SK-N-SH (cell line): Measurements from ENCODE around the gene RAB1A. TPM values are rescaled to one million over a fixed set of nuclear protein-coding genes. Genes with fewer than 3 reads are reported as not detected.

Experiments
- CTCF ChIA-PET: fragments of 300-600, 350-600 bp; formaldehyde crosslinking; extraction: SDS; loops from one replicate; lab custom pipeline; 2021; lab: Yijun Ruan, JAX
- POLR2A ChIA-PET: fragments of 350-600 bp; sonication (Branson Sonifier 250); formaldehyde crosslinking; extraction: SDS; loops from one replicate; lab custom pipeline; 2020; ENCODE audit warnings: antibody characterized with exemption, inconsistent platforms; lab: Yijun Ruan, JAX
- DNase-seq: peaks from one replicate; pipeline ENCODE4 v3.0.0; 2012
- H2AFZ ChIP-seq: fragments of 200-600 bp; sonication (generic); 2 replicates; pipeline ENCODE4 v1.8.1; 2016; ENCODE audit warnings: antibody characterized with exemption, mild to moderate bottlenecking, low read depth
- H3F3A ChIP-seq: fragments of 200-600 bp; sonication (generic); replicated peaks from 2 replicates; pipeline ENCODE3; 2016; ENCODE audit warnings: antibody characterized with exemption, mild to moderate bottlenecking; ENCODE audit not compliant: insufficient read depth
- H3K27ac ChIP-seq, 2 experiments: fragments of 200-500 bp in 1 of 2; fragments of 200-600 bp in 1 of 2; sonication (Bioruptor generic) in 1 of 2; sonication (generic), shearing (Covaris generic) in 1 of 2; 2 replicates each; pipeline versions ENCODE4 v1.5.1 to v1.6.1; 2014 to 2016; ENCODE audit warnings: low read depth in 2 of 2, inconsistent platforms in 1 of 2, low read length in 1 of 2, mild to moderate bottlenecking in 1 of 2, mixed read lengths in 1 of 2
- H3K27me3 ChIP-seq: fragments of 200-600 bp; sonication (generic), shearing (Covaris generic); 2 replicates; pipeline ENCODE4 v1.6.1; 2016; ENCODE audit warnings: mixed run types; ENCODE audit not compliant: insufficient read depth
- H3K36me3 ChIP-seq, 2 experiments: fragments of 200-500 bp in 1 of 2; fragments of 200-600 bp in 1 of 2; sonication (Bioruptor generic) in 1 of 2; sonication (generic) in 1 of 2; replicated peaks in 1 of 2; 2 replicates each; pipeline versions ENCODE3 to v1.5.1; 2014 to 2016; ENCODE audit warnings: low read length in 1 of 2, mild to moderate bottlenecking in 1 of 2; ENCODE audit not compliant: insufficient read depth in 2 of 2, control insufficient read depth in 1 of 2
- H3K4me1 ChIP-seq, 2 experiments: fragments of 200-500 bp in 1 of 2; fragments of 200-600 bp in 1 of 2; sonication (Bioruptor generic) in 1 of 2; sonication (generic), shearing (Covaris generic) in 1 of 2; 2 replicates each; pipeline versions ENCODE4 v1.5.1 to v1.6.1; 2014 to 2016; ENCODE audit warnings: low read depth in 1 of 2, low read length in 1 of 2, mixed run types in 1 of 2; ENCODE audit not compliant: insufficient read depth in 2 of 2, control insufficient read depth in 1 of 2
- H3K4me2 ChIP-seq: fragments of 200-600 bp; sonication (generic), shearing (Covaris generic); 2 replicates; pipeline ENCODE4 v1.6.1; 2017; ENCODE audit warnings: mixed run types
- H3K4me3 ChIP-seq, 2 experiments: fragments of 200-500 bp in 1 of 2; fragments of 200-600 bp in 1 of 2; sonication (Bioruptor generic) in 1 of 2; sonication (generic), shearing (Covaris generic) in 1 of 2; 2 replicates each; pipeline versions ENCODE4 v1.5.1 to v1.8.1; 2014 to 2016; ENCODE audit warnings: low read depth in 2 of 2, inconsistent platforms in 1 of 2, low read length in 1 of 2, mild to moderate bottlenecking in 1 of 2, mixed read lengths in 1 of 2, moderate library complexity in 1 of 2
- H3K79me2 ChIP-seq: fragments of 200-600 bp; sonication (generic); 2 replicates; pipeline ENCODE4 v1.8.1; 2017; ENCODE audit warnings: mild to moderate bottlenecking; ENCODE audit not compliant: insufficient read depth
- H3K9ac ChIP-seq: fragments of 200-600 bp; sonication (generic); 2 replicates; pipeline ENCODE4 v1.6.1; 2017; ENCODE audit warnings: mixed run types
- H3K9me2 ChIP-seq: fragments of 200-600 bp; sonication (generic); 2 replicates; pipeline ENCODE4 v1.6.1; 2017; ENCODE audit warnings: mixed run types
- H3K9me3 ChIP-seq: fragments of 200-600 bp; sonication (generic); 2 replicates; pipeline ENCODE4 v1.6.1; 2017; ENCODE audit warnings: mixed run types, mild to moderate bottlenecking, moderate library complexity
- H4K20me1 ChIP-seq: fragments of 200-600 bp; sonication (generic); 2 replicates; pipeline ENCODE4 v1.6.1; 2017; ENCODE audit warnings: mild to moderate bottlenecking, mixed run types; ENCODE audit not compliant: insufficient read depth
- CHD2 ChIP-seq: fragments of 150-350 bp; IDR thresholded peaks from 2 replicates; pipeline ENCODE4 v1.6.1; 2018; ENCODE audit warnings: low read length; ENCODE audit not compliant: partially characterized antibody
- CTCF ChIP-seq: fragments of 200-600 bp; sonication (generic); IDR thresholded peaks from 2 replicates; pipeline ENCODE4 v1.6.1; 2017; ENCODE audit warnings: antibody characterized with exemption, mild to moderate bottlenecking, moderate library complexity
- ELF1 ChIP-seq: IDR thresholded peaks from 2 replicates; pipeline ENCODE4 v1.4.0; 2012
- FOSL2 ChIP-seq: IDR thresholded peaks from 2 replicates; pipeline ENCODE4 v1.4.0; 2012; ENCODE audit warnings: low read depth, mild to moderate bottlenecking, moderate library complexity, borderline replicate concordance
- GATA2 ChIP-seq: sonication (generic); formaldehyde crosslinking; IDR thresholded peaks from 2 replicates; pipeline ENCODE4 v1.5.0; 2020; ENCODE audit warnings: mild to moderate bottlenecking, missing genetic modification reagents
- JUND ChIP-seq: IDR thresholded peaks from 2 replicates; pipeline ENCODE4 v1.4.0; 2012
- MAX ChIP-seq: IDR thresholded peaks from 2 replicates; pipeline ENCODE4 v1.4.0; 2012; ENCODE audit warnings: low read depth
- MXI1 ChIP-seq: IDR thresholded peaks from 2 replicates; pipeline ENCODE4 v1.6.1; 2012; ENCODE audit warnings: mild to moderate bottlenecking, low read depth, low read length, improper control_type of control experiment
- NFIC ChIP-seq: IDR thresholded peaks from 2 replicates; pipeline ENCODE4 v1.4.0; 2012; ENCODE audit warnings: borderline replicate concordance
- NRF1 ChIP-seq: IDR thresholded peaks from 2 replicates; pipeline ENCODE4 v1.6.1; 2012; ENCODE audit warnings: low read depth, mild to moderate bottlenecking, low read length
- POLR2AphosphoS5 ChIP-seq: IDR thresholded peaks from 2 replicates; pipeline ENCODE4 v1.6.1; 2012; ENCODE audit warnings: low read depth, low read length
- RAD21 ChIP-seq: IDR thresholded peaks from 2 replicates; pipeline ENCODE4 v1.6.1; 2012; ENCODE audit warnings: mild to moderate bottlenecking, low read length
- RCOR1 ChIP-seq: fragments of 150-350 bp; IDR thresholded peaks from 2 replicates; pipeline ENCODE4 v1.6.1; 2017; ENCODE audit warnings: antibody characterized with exemption, low read length
- REST ChIP-seq: IDR thresholded peaks from 2 replicates; pipeline ENCODE4 v1.6.1; 2012; ENCODE audit warnings: mild to moderate bottlenecking, low read depth, low read length, moderate library complexity
- RXRA ChIP-seq: IDR thresholded peaks from 2 replicates; pipeline ENCODE4 v1.4.0; 2012; ENCODE audit warnings: low read depth, mild to moderate bottlenecking, borderline replicate concordance
- SIN3A ChIP-seq: IDR thresholded peaks from 2 replicates; pipeline ENCODE4 v1.6.1; 2012; ENCODE audit warnings: low read depth, mild to moderate bottlenecking, low read length, moderate library complexity, borderline replicate concordance
- TAF1 ChIP-seq: IDR thresholded peaks from 2 replicates; pipeline ENCODE4 v1.6.1; 2012; ENCODE audit warnings: low read depth, mild to moderate bottlenecking, low read length, moderate library complexity, borderline replicate concordance
- TCF12 ChIP-seq: IDR thresholded peaks from 2 replicates; pipeline ENCODE4 v1.4.0; 2012
- YY1 ChIP-seq: IDR thresholded peaks from 2 replicates; pipeline ENCODE4 v1.4.0; 2012; ENCODE audit warnings: low read depth, mild to moderate bottlenecking
- WGBS: methylation state at CpG from one replicate; pipeline ENCODE4 v1.1.6; 2017; ENCODE audit warnings: low lambda C conversion rate; 5-methylcytosine and 5-hydroxymethylcytosine counted together
- polyA plus RNA-seq, 3 experiments: library from polyadenylated mRNA; depleted of rRNA; stranded (reverse); fragments of >200 nt; gene quantifications; 2 replicates each; pipeline ENCODE4 v1.2.3, GENCODE V29; 2012
- TF ChIP-seq, protein P1 (sequence below): IDR thresholded peaks from 2 replicates; pipeline ENCODE4; 2012

The RAB1A gene
- polyA plus RNA-seq (2012; rRNA removed): 111 and 113 TPM in 2 replicates
- polyA plus RNA-seq (2012; cell fraction: cytosol; rRNA removed): 131 and 214 TPM in 2 replicates
- polyA plus RNA-seq (2012; cell fraction: nucleus; rRNA removed): 25.4 and 55.8 TPM in 2 replicates

DNA sequence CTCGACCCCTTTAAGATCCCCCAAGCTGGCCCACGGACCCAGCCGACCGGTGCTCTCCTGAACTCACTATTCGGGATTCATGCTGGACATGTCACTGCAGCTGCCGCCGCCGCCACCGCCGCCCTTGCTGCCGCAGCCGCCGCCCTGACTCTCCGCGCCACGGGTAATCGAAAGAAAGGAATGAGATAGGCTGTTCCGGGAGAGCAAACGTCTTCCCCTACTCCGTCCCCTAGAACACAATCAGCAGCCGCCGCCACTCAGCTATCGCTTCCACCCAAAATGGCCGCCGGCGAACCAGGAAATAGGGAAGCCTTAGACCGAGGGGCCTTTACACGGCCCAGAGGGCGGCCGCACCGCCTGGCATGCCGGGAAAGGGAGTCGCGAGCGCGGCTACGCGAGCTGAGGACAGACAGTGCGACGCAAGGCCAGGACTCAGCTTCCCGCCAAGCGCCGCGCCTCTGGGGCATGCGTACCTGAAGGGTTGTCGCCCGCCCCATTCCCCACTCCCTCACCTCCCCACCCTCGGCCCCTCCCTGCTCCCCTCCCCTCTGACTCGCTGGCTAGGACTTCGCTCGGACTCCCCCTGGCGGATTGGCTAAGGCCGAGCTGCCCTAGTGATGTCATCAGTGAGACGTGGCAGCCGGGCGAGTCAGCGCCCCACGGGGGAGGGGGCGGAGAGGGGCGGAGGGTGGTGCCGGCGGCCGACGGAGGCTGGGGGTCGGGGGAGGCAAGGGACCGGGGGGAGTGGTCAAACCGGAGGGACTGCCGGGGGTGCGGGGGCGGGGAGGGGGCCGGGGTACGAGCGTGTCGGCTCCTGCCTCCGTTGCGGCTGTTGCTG is at the start of gene RAB1A:
Gene RAB1A (minus strand): TSS at position 281 of the 838 bp plus-strand sequence. CDS start 191 bp downstream, at position 90.
- H3K4me2 ChIP-seq: peak within 1 kb of the TSS; percentile 92
- no peaks in the 10 kb centered on the region for H3K27me3 ChIP-seq
- H3K9me3 ChIP-seq: no peaks in the 10 kb centered on the region
- peaks cover 6 to 8% of the 10 kb centered on the region in 2 experiments; a peak in 3 of 4 replicates for H3K4me1 ChIP-seq
- H3K9ac ChIP-seq: peak within 1 kb of the TSS; percentile 100
- TF ChIP-seq JUND: no peak
- peak; percentile 97 for TF ChIP-seq ELF1
- no peak for TF ChIP-seq NFIC
- TF ChIP-seq, protein P1, sequence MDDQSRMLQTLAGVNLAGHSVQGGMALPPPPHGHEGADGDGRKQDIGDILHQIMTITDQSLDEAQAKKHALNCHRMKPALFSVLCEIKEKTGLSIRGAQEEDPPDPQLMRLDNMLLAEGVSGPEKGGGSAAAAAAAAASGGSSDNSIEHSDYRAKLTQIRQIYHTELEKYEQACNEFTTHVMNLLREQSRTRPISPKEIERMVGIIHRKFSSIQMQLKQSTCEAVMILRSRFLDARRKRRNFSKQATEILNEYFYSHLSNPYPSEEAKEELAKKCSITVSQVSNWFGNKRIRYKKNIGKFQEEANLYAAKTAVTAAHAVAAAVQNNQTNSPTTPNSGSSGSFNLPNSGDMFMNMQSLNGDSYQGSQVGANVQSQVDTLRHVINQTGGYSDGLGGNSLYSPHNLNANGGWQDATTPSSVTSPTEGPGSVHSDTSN: peak; percentile 56
- TF ChIP-seq NRF1: peak; percentile 91
- TF ChIP-seq GATA2 (CRISPR knock-in tag): no peak
- peak; percentile 53 for TF ChIP-seq RCOR1
- TF ChIP-seq MXI1: peak; percentile 55
- TF ChIP-seq TCF12: no peak
- peak; percentile 77 for TF ChIP-seq CHD2
- peak; percentile 37; the same call in 1 of the 2 replicates for TF ChIP-seq FOSL2
- TF ChIP-seq SIN3A: peak; percentile 33; the same call in 1 of the 2 replicates
- TF ChIP-seq YY1: peak; percentile 97
- peak; percentile 85 for TF ChIP-seq TAF1
- TF ChIP-seq MAX: peak; percentile 54; the same call in 1 of the 2 replicates
- no peak for TF ChIP-seq REST
- peak; percentile 25; the same call in 1 of the 2 replicates for TF ChIP-seq RAD21
- peak; percentile 89 for TF ChIP-seq POLR2AphosphoS5
- no peak for TF ChIP-seq RXRA
- TF ChIP-seq CTCF: peak; percentile 21; the same call in 1 of the 2 replicates
- POLR2A ChIA-PET: interaction anchor here (0.5 to 1.5 kb wide), 6 partner anchors 10 to 1386 kb away, joined by 3 to 13 read pairs (median 4); partner anchors contain the start of gene ACTR2
- no peaks in the 10 kb centered on the region for H3K9me2 ChIP-seq
- H3K27ac ChIP-seq: peak within 1 kb of the TSS; percentile 87 to 97
- H3K4me3 ChIP-seq: peak within 1 kb of the TSS; percentile 85 to 91
- peak; percentile 97 for DNase-seq
- CTCF ChIA-PET: interaction anchor here (0.8 to 1.4 kb wide), 6 partner anchors 12 to 75 kb away, joined by 3 to 6 read pairs (median 4); no protein-coding TSS in a partner anchor
- H3K79me2 ChIP-seq: peaks cover 49% of the 10 kb centered on the region
- H3K36me3 ChIP-seq: no peaks in the 10 kb centered on the region
- H2AFZ ChIP-seq: peak within 1 kb of the TSS; percentile 89
- peaks cover 43% of the 10 kb centered on the region for H4K20me1 ChIP-seq
- under 1% methylated on average over 42 of the region's 76 CpGs for WGBS
- H3F3A ChIP-seq: peaks cover 6% of the 10 kb centered on the region
